ENCODE results near the gene KIF4B.

DNA sequence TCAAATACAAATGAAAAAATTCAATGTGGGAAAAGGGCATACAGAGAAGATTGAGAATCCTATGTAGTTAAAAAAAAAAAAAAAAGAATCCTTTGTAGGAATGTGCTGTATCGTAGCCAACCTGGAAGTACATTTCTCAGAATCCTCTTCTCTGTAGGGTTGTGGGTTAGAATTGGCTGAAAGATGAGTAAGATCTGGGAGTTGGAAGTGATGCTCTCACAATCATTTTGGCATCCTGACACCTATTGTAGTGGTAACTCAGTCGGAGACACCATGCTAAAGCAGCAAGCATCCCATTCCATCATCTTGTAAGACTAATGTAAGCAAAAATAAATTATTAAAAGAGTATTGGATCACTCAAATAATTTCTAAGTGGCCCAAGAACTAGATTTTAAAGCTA is 42.1 kb upstream of the KIF4B start:
- TF ChIP-seq, protein P1, sequence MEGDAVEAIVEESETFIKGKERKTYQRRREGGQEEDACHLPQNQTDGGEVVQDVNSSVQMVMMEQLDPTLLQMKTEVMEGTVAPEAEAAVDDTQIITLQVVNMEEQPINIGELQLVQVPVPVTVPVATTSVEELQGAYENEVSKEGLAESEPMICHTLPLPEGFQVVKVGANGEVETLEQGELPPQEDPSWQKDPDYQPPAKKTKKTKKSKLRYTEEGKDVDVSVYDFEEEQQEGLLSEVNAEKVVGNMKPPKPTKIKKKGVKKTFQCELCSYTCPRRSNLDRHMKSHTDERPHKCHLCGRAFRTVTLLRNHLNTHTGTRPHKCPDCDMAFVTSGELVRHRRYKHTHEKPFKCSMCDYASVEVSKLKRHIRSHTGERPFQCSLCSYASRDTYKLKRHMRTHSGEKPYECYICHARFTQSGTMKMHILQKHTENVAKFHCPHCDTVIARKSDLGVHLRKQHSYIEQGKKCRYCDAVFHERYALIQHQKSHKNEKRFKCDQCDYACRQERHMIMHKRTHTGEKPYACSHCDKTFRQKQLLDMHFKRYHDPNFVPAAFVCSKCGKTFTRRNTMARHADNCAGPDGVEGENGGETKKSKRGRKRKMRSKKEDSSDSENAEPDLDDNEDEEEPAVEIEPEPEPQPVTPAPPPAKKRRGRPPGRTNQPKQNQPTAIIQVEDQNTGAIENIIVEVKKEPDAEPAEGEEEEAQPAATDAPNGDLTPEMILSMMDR (IDR thresholded peaks at IDR 0.05) = no peak
- TF ChIP-seq POLR2A (IDR thresholded peaks at IDR 0.05) (no peak), POLR2AphosphoS5 (IDR thresholded peaks at IDR 0.05) (no peak)
